Mesothelial cell of epicardium (in vitro differentiated cells): ENCODE data around the gene TMEM50A. TPM values are rescaled to one million over a fixed set of nuclear protein-coding genes. Genes with fewer than 3 reads are reported as not detected.
"Not testable (repeated sequence)": the region's sequence is repeated elsewhere in the genome, so short reads cannot be mapped to it uniquely, and the experiment has no call there.

ENCODE experiments used
- DNase-seq, 2 experiments: peaks; one replicate each; pipeline ENCODE4 v3.0.0; 2021; ENCODE audit warnings: low spot score in 2 of 2; ENCODE audit not compliant: unreplicated experiment in 2 of 2
- H3K27ac Mint-ChIP-seq: 2 replicates; pipeline ENCODE4 v1.8.0; 2021; ENCODE audit warnings: mixed read lengths
- H3K27me3 Mint-ChIP-seq: 2 replicates; pipeline ENCODE4 v1.8.0; 2021; ENCODE audit warnings: low read depth, mixed read lengths
- H3K36me3 Mint-ChIP-seq: 2 replicates; pipeline ENCODE4 v1.8.0; 2021; ENCODE audit warnings: mixed read lengths
- H3K4me1 Mint-ChIP-seq: 2 replicates; pipeline ENCODE4 v1.8.0; 2021; ENCODE audit warnings: mixed read lengths
- H3K4me3 Mint-ChIP-seq: 2 replicates; pipeline ENCODE4 v1.8.0; 2021; ENCODE audit warnings: mild to moderate bottlenecking, moderate library complexity, mixed read lengths
- H3K9me3 Mint-ChIP-seq: 2 replicates; pipeline ENCODE4 v1.8.0; 2021; ENCODE audit warnings: mixed read lengths
- total RNA-seq: library from RNA; stranded (reverse); gene quantifications from 3 replicates; pipeline ENCODE4 v1.2.1, GENCODE V29; 2021
- TF ChIP-seq, protein P1 (sequence below): fragments of 200-600 bp; sonication (generic); IDR thresholded peaks from one replicate; pipeline ENCODE4 v1.5.0; 2021; ENCODE audit warnings: antibody characterized with exemption; ENCODE audit not compliant: unreplicated experiment

Gene TMEM50A
- total RNA-seq, 1 donor from 2014 or later: 66.1 TPM

DNA sequence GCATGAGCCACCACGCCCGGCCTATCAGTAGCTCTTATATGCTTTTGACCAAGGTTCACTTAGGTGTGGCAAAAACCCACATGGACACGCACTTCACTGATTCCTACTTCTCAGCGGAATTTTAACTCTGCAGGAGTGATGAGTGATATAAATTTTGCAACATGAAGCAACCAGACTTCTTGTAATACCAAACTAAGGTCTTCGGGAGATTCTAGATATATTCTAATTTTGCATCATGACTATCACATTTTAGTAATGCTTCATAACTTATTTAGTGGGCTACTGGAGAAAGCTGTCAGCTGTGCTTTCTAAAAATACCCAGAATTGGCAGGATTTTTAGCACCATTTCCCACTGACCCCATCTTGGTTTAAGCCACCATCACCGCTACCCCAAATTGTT is 54.7 kb downstream of the TMEM50A start:
- H3K9me3 Mint-ChIP-seq: no peaks in the 10 kb centered on the region
- H3K27me3 Mint-ChIP-seq: peaks cover 13% of the 10 kb centered on the region
- H3K4me3 Mint-ChIP-seq: no peak overlapping the region
- H3K36me3 Mint-ChIP-seq: no peaks in the 10 kb centered on the region
- TF ChIP-seq, protein P1, sequence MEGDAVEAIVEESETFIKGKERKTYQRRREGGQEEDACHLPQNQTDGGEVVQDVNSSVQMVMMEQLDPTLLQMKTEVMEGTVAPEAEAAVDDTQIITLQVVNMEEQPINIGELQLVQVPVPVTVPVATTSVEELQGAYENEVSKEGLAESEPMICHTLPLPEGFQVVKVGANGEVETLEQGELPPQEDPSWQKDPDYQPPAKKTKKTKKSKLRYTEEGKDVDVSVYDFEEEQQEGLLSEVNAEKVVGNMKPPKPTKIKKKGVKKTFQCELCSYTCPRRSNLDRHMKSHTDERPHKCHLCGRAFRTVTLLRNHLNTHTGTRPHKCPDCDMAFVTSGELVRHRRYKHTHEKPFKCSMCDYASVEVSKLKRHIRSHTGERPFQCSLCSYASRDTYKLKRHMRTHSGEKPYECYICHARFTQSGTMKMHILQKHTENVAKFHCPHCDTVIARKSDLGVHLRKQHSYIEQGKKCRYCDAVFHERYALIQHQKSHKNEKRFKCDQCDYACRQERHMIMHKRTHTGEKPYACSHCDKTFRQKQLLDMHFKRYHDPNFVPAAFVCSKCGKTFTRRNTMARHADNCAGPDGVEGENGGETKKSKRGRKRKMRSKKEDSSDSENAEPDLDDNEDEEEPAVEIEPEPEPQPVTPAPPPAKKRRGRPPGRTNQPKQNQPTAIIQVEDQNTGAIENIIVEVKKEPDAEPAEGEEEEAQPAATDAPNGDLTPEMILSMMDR: no peak
- no peak overlapping the region for H3K27ac Mint-ChIP-seq
- H3K4me1 Mint-ChIP-seq: peaks cover 2% of the 10 kb centered on the region
- DNase-seq: no peak

DNA sequence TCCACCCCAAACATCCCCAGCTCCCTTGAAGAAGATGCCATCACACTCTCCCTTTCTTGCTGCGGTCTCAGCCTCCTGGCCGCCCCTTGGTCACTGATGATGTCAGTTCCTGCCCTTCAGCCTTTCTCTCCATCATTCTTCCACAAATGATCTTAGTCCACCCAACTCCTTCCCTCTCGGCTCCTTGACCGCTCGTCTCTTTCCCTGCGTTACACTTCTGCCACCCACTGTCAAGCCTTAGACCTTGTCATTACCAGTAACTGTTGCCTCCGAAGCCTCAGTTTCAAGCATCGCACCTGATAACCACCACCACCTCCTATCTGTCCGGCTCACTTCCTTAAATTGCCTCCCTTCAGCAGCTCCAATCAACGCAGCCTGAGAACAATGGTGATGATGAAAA is 59.4 kb downstream of the TMEM50A start:
- H3K4me1 Mint-ChIP-seq, H3K4me3 Mint-ChIP-seq, DNase-seq, H3K27ac Mint-ChIP-seq, H3K9me3 Mint-ChIP-seq, H3K36me3 Mint-ChIP-seq: not testable (repeated sequence)
- H3K27me3 Mint-ChIP-seq: peaks cover 32% of the 10 kb centered on the region

DNA sequence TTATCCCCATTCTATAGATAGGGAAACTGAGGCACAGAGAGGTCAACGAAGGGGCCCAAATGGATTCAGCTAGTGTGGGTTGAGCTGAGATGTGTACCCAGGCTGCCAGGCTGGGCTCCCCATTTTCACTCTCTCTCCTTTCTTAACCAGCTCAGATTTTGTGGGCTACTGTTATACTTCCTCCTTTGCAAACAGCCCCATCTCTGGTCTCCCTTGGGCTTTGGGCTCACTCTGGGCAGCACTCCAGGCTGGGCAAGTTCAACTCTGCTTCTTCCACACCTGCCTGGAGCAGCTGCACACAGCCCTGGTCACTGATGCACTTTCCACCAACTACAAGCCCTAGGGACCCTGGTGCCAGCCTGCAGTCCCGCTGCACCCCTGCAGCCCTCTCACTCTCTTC is 59.9 kb downstream of the TMEM50A start:
- peaks cover 37% of the 10 kb centered on the region for H3K27me3 Mint-ChIP-seq
- not testable (repeated sequence) for H3K36me3 Mint-ChIP-seq, DNase-seq, H3K9me3 Mint-ChIP-seq, H3K4me1 Mint-ChIP-seq, H3K27ac Mint-ChIP-seq, H3K4me3 Mint-ChIP-seq

DNA sequence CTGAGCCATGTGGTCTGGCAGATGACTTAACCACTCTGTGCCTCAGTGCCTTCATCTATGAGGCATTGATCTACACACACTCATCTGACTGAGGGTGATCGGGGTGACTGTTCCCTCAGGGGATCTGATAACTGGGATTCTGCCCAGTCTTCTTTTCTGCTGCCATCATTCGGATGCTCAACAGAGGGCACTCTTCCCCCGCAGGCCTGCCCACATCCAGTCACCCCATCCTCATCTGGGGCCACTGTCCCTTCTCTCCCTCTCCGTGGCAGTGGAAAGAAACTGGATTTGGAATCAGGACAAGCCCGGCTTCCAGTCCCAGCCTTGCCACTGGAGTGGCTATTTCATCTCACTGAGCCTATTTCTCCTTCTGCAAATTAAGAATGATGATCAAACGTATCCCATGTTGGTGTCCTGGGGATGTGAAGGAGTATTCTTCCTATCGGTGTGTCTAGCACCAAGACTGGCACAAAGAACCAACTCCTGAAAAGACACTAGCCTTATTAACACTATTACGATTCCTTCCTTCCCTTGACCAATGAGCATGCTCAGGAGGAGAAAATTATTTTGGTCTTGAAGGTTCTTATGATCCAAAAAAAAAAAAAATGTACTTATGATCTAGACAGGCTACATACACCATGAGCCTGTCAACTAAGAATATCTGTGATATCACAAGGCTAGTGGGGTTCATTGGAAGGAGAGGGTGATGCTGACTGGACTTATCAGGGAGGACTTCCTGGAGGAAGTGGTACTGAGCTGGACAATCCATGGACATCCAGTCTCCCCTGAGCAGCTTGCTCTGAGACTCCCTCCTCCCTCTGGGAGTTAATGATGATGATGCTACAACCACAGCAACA is 65.0 kb downstream of the TMEM50A start:
- not testable (repeated sequence) for DNase-seq, H3K27ac Mint-ChIP-seq, H3K4me1 Mint-ChIP-seq, H3K4me3 Mint-ChIP-seq, H3K9me3 Mint-ChIP-seq, H3K36me3 Mint-ChIP-seq
- H3K27me3 Mint-ChIP-seq: peaks cover 26% of the 10 kb centered on the region

DNA sequence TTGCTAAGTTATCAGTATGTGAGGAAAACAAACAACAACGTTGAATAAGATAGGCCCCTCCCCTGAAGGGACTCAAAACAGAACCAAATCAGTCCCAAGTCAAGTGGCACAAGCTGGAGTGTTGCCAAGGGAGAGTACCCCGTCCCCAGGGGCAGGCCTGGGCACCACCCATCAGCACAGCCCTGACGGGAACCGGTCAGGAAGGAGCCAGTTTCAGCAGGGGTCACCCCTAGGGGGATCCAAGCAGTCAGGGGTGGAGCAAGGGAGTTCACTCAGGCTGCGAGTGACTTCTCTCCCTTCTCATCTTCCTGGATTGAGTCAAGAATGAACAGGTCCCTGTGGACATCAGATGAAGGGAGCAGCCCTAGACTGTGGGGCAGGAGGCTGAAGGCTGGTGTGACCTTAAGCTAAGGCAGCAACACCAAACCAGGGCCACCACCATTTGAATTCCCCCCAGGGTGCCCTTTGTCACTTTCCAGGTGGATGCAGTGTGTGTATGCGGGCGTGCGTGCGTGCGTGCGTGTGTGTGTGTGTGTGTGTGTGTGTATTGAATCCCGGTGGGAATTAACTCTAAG is 67.7 kb downstream of the TMEM50A start:
- not testable (repeated sequence) for DNase-seq, H3K36me3 Mint-ChIP-seq, H3K9me3 Mint-ChIP-seq, H3K4me3 Mint-ChIP-seq, H3K4me1 Mint-ChIP-seq, H3K27ac Mint-ChIP-seq
- peaks cover 18% of the 10 kb centered on the region for H3K27me3 Mint-ChIP-seq

DNA sequence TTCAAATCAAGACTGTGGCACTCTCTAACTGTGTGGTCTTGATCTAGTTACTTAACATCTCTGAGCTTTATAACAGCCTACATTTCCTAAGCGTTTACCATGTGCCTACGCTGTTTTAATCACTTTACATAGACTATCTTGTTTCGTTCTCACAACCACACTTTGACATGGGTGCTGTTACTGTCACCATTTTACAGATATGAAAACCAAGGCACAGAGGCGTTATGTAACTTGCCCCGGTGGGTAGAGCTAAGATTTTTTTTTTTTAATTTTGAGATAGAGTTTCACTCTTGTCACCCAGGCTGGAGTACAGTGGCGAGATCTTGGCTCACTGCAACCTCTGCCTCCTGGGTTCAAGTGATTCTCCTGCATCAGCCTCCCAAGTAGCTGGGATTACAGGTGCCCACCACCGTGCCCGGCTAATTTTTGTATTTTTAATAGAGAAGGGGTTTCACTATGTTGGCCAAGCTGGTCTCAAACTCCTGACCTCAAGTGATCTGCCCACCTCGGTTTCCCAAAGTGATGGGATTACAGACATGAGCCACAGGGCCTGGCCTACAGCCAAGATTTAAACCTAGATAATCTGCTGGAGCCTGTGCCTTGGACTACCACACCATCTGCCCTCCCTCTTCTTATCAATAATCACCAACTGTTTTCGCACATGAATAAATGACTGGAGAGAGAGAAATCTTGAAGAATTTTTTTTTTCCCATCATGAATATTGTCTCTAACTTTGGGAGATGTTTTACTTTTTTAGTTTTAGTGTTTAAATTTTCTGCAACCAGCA is 71.7 kb downstream of the TMEM50A start:
- not testable (repeated sequence) for H3K4me1 Mint-ChIP-seq, H3K4me3 Mint-ChIP-seq, DNase-seq, H3K36me3 Mint-ChIP-seq, H3K27ac Mint-ChIP-seq, H3K27me3 Mint-ChIP-seq, H3K9me3 Mint-ChIP-seq

Other genes with a start within 250 kb of the TMEM50A start
- gene SYF2, start 105.8 kb upstream of the TMEM50A start, total RNA-seq: 32.3 to 37.7 TPM (median 36.9 TPM) in 3 replicates
- gene RSRP1, start 90.9 kb upstream of the TMEM50A start, total RNA-seq: 133 to 158 TPM (median 150 TPM) in 3 replicates
- gene RHD, start 65.8 kb upstream of the TMEM50A start, total RNA-seq: not detected in 3 replicates
- 0.72 to 0.86 TPM (median 0.75 TPM) in 3 replicates for gene RHCE, start 82.5 kb downstream of the TMEM50A start, total RNA-seq
- gene MACO1, start 92.6 kb downstream of the TMEM50A start, total RNA-seq: 26.9 to 27.9 TPM (median 27.3 TPM) in 3 replicates
- 9.1 to 10.0 TPM (median 9.9 TPM) in 3 replicates for gene LDLRAP1, start 205.3 kb downstream of the TMEM50A start, total RNA-seq